HG02759 (cell line): ENCODE data around the gene CASP10.

Source experiments
- ATAC-seq: cut with Tn5 transposase; IDR thresholded peaks from one replicate; pipeline ENCODE4 v1.9.1; 2021; ENCODE audit warnings: mild to moderate bottlenecking, moderate library complexity; ENCODE audit not compliant: unreplicated experiment

Gene CASP10

GRCh38 chr2:201257381-201257955, 74.5 kb downstream of the CASP10 start:
- peak; percentile 54 for ATAC-seq

GRCh38 chr2:201257956-201258665, 75.2 kb downstream of the CASP10 start:
- ATAC-seq: peak; percentile 62

- peak; percentile 1 for ATAC-seq
These were observed 76.0 kb downstream of the CASP10 start for GRCh38 chr2:201258666-201259615.

- peak; percentile 35 for ATAC-seq
These were observed 77.4 kb downstream of the CASP10 start, which contains the start of gene CASP8 for GRCh38 chr2:201260302-201260800. Gene CASP8, plus strand, starts transcription at chr2:201260536. Its CDS starts 5,951 bp downstream, at chr2:201266487.

- no peak for ATAC-seq
These were observed 78.5 kb downstream of the CASP10 start for GRCh38 chr2:201261471-201261870.

- no peak for ATAC-seq
These were observed 79.0 kb downstream of the CASP10 start for GRCh38 chr2:201261906-201262305.

GRCh38 chr2:201262718-201263117, 79.8 kb downstream of the CASP10 start:
- ATAC-seq: no peak

GRCh38 chr2:201263779-201264178, 80.8 kb downstream of the CASP10 start:
- no peak for ATAC-seq

GRCh38 chr2:201264472-201265173, 81.7 kb downstream of the CASP10 start:
- no peak for ATAC-seq

GRCh38 chr2:201266629-201267028, 83.7 kb downstream of the CASP10 start:
- ATAC-seq: peak; percentile 40

GRCh38 chr2:201267278-201268030, 84.5 kb downstream of the CASP10 start:
- ATAC-seq: no peak

GRCh38 chr2:201269764-201270163, 86.8 kb downstream of the CASP10 start:
- no peak for ATAC-seq

GRCh38 chr2:201270293-201271001, 87.5 kb downstream of the CASP10 start:
- no peak for ATAC-seq

- no peak for ATAC-seq
These were observed 89.0 kb downstream of the CASP10 start for GRCh38 chr2:201271917-201272316.

- no peak for ATAC-seq
These were observed 90.5 kb downstream of the CASP10 start for GRCh38 chr2:201273330-201273983.

- no peak for ATAC-seq
These were observed 92.1 kb downstream of the CASP10 start for GRCh38 chr2:201275069-201275468.

GRCh38 chr2:201275990-201276389, 93.0 kb downstream of the CASP10 start:
- no peak for ATAC-seq

- ATAC-seq: no peak
These were observed 93.6 kb downstream of the CASP10 start for GRCh38 chr2:201276511-201276910.
